ENCODE results near the gene TWIST2. TPM values are rescaled to one million over a fixed set of nuclear protein-coding genes. Genes with fewer than 3 reads are reported as not detected.
A peak's percentile ranks its signal among the peaks of the same experiment; 100 is the strongest.

TWIST2 gene
- total and polyA plus RNA-seq, 7 donors = 0.58 to 1.2 (median 0.90) TPM

DNA sequence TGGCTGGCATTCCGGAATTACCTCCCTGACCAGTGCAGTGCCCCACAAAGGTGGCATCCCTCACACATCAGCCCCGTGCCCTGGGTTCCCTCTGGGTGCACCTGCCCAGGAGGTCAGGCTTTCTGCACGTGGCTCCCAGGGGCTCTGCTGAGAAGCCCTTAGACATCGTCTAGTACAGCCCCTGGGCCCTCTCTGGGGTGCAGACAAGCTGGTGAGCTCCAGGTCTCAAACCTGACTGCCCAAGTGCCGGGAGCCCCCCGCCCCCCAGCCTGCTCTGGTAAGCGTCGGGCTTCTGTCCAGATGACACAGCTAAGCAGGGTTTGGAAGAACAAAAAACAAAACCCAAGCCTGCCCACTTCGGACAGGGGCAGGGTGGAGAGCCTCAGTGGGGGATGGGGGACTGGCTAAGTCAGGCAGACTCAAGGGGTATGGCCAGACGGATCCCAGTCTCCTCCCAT is 20.2 kb downstream of the TWIST2 start:
- ATAC-seq (no peak), DNase-seq (no peak)
- WGBS, 3 donors = 58 to 73% (median 66%) methylated on average over 10 of the region's 10 CpGs
- intact Hi-C loops (cut with DNase I) = no loop called here
- Histone ChIP-seq H3K27me3 (ENCODE audit: insufficient read depth in 3 of 3, low read length in 2 of 3) (peaks cover 0 to 44% (median 2%) of the 10 kb centered on the region in 3 donors), H3K9me3 (no peaks in the 10 kb centered on the region), H3K27ac (no peak overlapping the region), H3K4me3 (no peak overlapping the region), H3K36me3 (ENCODE audit: insufficient read depth in 1 of 2, low read depth in 1 of 2) (no peaks in the 10 kb centered on the region), H3K4me1 (peaks cover 4% of the 10 kb centered on the region)
- TF ChIP-seq, protein P1, sequence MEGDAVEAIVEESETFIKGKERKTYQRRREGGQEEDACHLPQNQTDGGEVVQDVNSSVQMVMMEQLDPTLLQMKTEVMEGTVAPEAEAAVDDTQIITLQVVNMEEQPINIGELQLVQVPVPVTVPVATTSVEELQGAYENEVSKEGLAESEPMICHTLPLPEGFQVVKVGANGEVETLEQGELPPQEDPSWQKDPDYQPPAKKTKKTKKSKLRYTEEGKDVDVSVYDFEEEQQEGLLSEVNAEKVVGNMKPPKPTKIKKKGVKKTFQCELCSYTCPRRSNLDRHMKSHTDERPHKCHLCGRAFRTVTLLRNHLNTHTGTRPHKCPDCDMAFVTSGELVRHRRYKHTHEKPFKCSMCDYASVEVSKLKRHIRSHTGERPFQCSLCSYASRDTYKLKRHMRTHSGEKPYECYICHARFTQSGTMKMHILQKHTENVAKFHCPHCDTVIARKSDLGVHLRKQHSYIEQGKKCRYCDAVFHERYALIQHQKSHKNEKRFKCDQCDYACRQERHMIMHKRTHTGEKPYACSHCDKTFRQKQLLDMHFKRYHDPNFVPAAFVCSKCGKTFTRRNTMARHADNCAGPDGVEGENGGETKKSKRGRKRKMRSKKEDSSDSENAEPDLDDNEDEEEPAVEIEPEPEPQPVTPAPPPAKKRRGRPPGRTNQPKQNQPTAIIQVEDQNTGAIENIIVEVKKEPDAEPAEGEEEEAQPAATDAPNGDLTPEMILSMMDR (IDR thresholded peaks at IDR 0.05) = no peak

- peaks cover 4% of the 10 kb centered on the region for H3K4me1 ChIP-seq
- DNase-seq (peak; percentile 78 to 84), ATAC-seq (peak in 2 of 4 donors; percentile 47 to 75)
- no peaks in the 10 kb centered on the region for H3K9me3 ChIP-seq
- H3K4me3 ChIP-seq = no peak overlapping the region
- peaks cover 0 to 46% (median 5%) of the 10 kb centered on the region in 3 donors for H3K27me3 ChIP-seq (ENCODE audit: insufficient read depth in 3 of 3, low read length in 2 of 3)
- TF ChIP-seq, protein P1 (IDR thresholded peaks at IDR 0.05) = no peak
- no peak overlapping the region for H3K27ac ChIP-seq
- 34 to 44% (median 39%) methylated on average over 25 of the region's 25 CpGs for WGBS, 3 donors
- intact Hi-C loops (cut with DNase I) = no loop called here
- H3K36me3 ChIP-seq (ENCODE audit: insufficient read depth in 1 of 2, low read depth in 1 of 2) = no peaks in the 10 kb centered on the region
Measured at GRCh38 chr2:238868616-238869292, 20.9 kb downstream of the TWIST2 start.

GRCh38 chr2:238869293-238870124 is 21.6 kb downstream of the TWIST2 start:
- Histone ChIP-seq H3K9me3 (no peaks in the 10 kb centered on the region), H3K27ac (no peak overlapping the region), H3K4me3 (no peak overlapping the region), H3K4me1 (peaks cover 4% of the 10 kb centered on the region), H3K36me3 (ENCODE audit: insufficient read depth in 1 of 2, low read depth in 1 of 2) (no peaks in the 10 kb centered on the region), H3K27me3 (ENCODE audit: insufficient read depth in 3 of 3, low read length in 2 of 3) (peaks cover 0 to 42% (median 4%) of the 10 kb centered on the region in 3 donors)
- intact Hi-C loops (cut with DNase I) = no loop called here
- ATAC-seq (no peak), DNase-seq (no peak)
- TF ChIP-seq, protein P1 (IDR thresholded peaks at IDR 0.05) = no peak
- 66 to 73% (median 71%) methylated on average over 9 of the region's 9 CpGs for WGBS, 3 donors

DNA sequence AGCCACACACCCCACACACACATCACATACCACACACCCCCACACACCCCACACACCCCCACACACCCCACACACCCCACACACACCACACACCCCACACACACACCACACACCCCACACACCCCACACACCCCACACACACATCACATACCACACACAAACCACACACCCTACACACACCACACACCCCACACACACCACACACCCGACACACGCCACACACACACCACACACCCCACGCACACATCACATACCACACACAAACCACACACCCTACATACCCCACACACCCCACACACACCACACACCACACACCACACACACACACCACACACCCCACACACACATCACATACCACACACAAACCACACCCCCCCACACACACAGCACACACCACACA is 22.4 kb downstream of the TWIST2 start:
- H3K27ac ChIP-seq = no peak overlapping the region
- peaks cover 4% of the 10 kb centered on the region for H3K4me1 ChIP-seq
- H3K4me3 ChIP-seq = no peak overlapping the region
- peaks cover 0 to 40% (median 4%) of the 10 kb centered on the region in 3 donors for H3K27me3 ChIP-seq (ENCODE audit: insufficient read depth in 3 of 3, low read length in 2 of 3)
- intact Hi-C loops (cut with DNase I) = no loop called here
- ATAC-seq = no peak
- no peaks in the 10 kb centered on the region for H3K9me3 ChIP-seq
- no peaks in the 10 kb centered on the region for H3K36me3 ChIP-seq (ENCODE audit: insufficient read depth in 1 of 2, low read depth in 1 of 2)
- no peak for DNase-seq
- TF ChIP-seq, protein P1 (IDR thresholded peaks at IDR 0.05) = no peak
- 77 to 89% (median 82%) methylated on average over 3 of the region's 3 CpGs for WGBS, 3 donors
